Activated T-helper 2 cell treated with anti-CD3 and anti-CD28 coated beads, Interferon-gamma antibody, Interleukin-2, Interleukin-4, amounts not matched to agents 10 μg/mL and 5 μg/mL and 100 μg/mL, durations not matched to agents 14 hours and 24 hours and 36 hours (primary cell): ENCODE data around the gene JMJD1C. TPM values are rescaled to one million over a fixed set of nuclear protein-coding genes. Genes with fewer than 3 reads are reported as not detected.

ENCODE experiments used
- DNase-seq: peaks from one replicate; pipeline ENCODE4 v3.0.0; 2021; ENCODE audit warnings: low spot score
- H3K27ac Mint-ChIP-seq: one replicate; pipeline ENCODE4 v1.8.0; 2021; ENCODE audit warnings: mixed read lengths
- H3K27me3 Mint-ChIP-seq: one replicate; pipeline ENCODE4 v1.8.0; 2021; ENCODE audit warnings: low read depth, mixed read lengths
- H3K36me3 Mint-ChIP-seq: one replicate; pipeline ENCODE4 v1.8.0; 2021; ENCODE audit warnings: low read depth, mixed read lengths
- H3K4me1 Mint-ChIP-seq: one replicate; pipeline ENCODE4 v1.8.0; 2021; ENCODE audit warnings: low read depth, mixed read lengths
- H3K4me3 Mint-ChIP-seq: one replicate; pipeline ENCODE4 v1.8.0; 2021; ENCODE audit warnings: low read depth, mild to moderate bottlenecking, moderate library complexity, mixed read lengths
- H3K9me3 Mint-ChIP-seq: one replicate; pipeline ENCODE4 v1.8.0; 2021; ENCODE audit warnings: mixed read lengths
- intact Hi-C: fragments of 100-400 bp; cut with micrococcal nuclease; formaldehyde crosslinking; loops from one replicate; pipeline ENCODE4 v1.15.1; 2023
- total RNA-seq: library from RNA; stranded (reverse); gene quantifications from 2 replicates; pipeline ENCODE4 v1.2.3, GENCODE V29; 2022

Gene JMJD1C
- total RNA-seq, 1 donor from 2014 or later, result 35.2 TPM

GRCh38 chr10:63468947-63469346 lies 3.2 kb upstream of the JMJD1C start:
- intact Hi-C loops, result loop anchor here (5.0 to 10.0 kb wide), 2 partner anchors 242 to 256 kb away; no protein-coding TSS in a partner anchor
- Mint-ChIP-seq H3K27ac (no peak overlapping the region), H3K4me3 (no peak overlapping the region), H3K4me1 (peaks cover 14% of the 10 kb centered on the region), H3K9me3 (no peaks in the 10 kb centered on the region), H3K27me3 (peaks cover 23% of the 10 kb centered on the region), H3K36me3 (no peaks in the 10 kb centered on the region)
- no peak for DNase-seq

- DNase-seq, result no peak
- H3K27me3 Mint-ChIP-seq, result peaks cover 27% of the 10 kb centered on the region
- peaks cover 14% of the 10 kb centered on the region for H3K4me1 Mint-ChIP-seq
- no peaks in the 10 kb centered on the region for H3K36me3 Mint-ChIP-seq
- H3K9me3 Mint-ChIP-seq, result no peaks in the 10 kb centered on the region
- H3K4me3 Mint-ChIP-seq, result no peak overlapping the region
- H3K27ac Mint-ChIP-seq, result no peak overlapping the region
- intact Hi-C loops, result loop anchor here (5.0 to 10.0 kb wide), 2 partner anchors 241 to 257 kb away; no protein-coding TSS in a partner anchor
Observed at GRCh38 chr10:63467841-63468240, 2.1 kb upstream of the JMJD1C start.

GRCh38 chr10:63466144-63466935 lies 563 bp upstream of the JMJD1C start:
- Mint-ChIP-seq H3K27ac (peak overlapping the region; percentile 58), H3K27me3 (peaks cover 32% of the 10 kb centered on the region), H3K9me3 (no peaks in the 10 kb centered on the region), H3K4me3 (peak overlapping the region; percentile 91), H3K36me3 (no peaks in the 10 kb centered on the region), H3K4me1 (peaks cover 14% of the 10 kb centered on the region)
- intact Hi-C loops, result loop anchor here (5.0 to 10.0 kb wide), 2 partner anchors 239 to 258 kb away; no protein-coding TSS in a partner anchor
- no peak for DNase-seq

- no peak for DNase-seq
- Mint-ChIP-seq H3K4me3 (peak overlapping the region; percentile 91), H3K27ac (no peak overlapping the region)
Observed at GRCh38 chr10:63464402-63465292, 1.1 kb downstream of the JMJD1C start.

GRCh38 chr10:63462442-63462841 lies 3.3 kb downstream of the JMJD1C start:
- H3K36me3 Mint-ChIP-seq, result no peaks in the 10 kb centered on the region
- no peaks in the 10 kb centered on the region for H3K9me3 Mint-ChIP-seq
- H3K27ac Mint-ChIP-seq, result no peak overlapping the region
- DNase-seq, result no peak
- no peak overlapping the region for H3K4me3 Mint-ChIP-seq
- intact Hi-C loops, result loop anchor here (10.0 kb wide), 1 partner anchor 262 kb away; no protein-coding TSS in a partner anchor
- H3K27me3 Mint-ChIP-seq, result peaks cover 24% of the 10 kb centered on the region
- peaks cover 10% of the 10 kb centered on the region for H3K4me1 Mint-ChIP-seq

More at GRCh38 chr10:63464402-63465292, 1.1 kb downstream of the JMJD1C start:
- intact Hi-C loops, result loop anchor here (1.0 to 10.0 kb wide), 5 partner anchors 58 to 260 kb away; no protein-coding TSS in a partner anchor
- Mint-ChIP-seq H3K9me3 (no peaks in the 10 kb centered on the region), H3K27me3 (peaks cover 32% of the 10 kb centered on the region), H3K4me1 (peaks cover 10% of the 10 kb centered on the region), H3K36me3 (no peaks in the 10 kb centered on the region)

- Mint-ChIP-seq H3K4me1 (peaks cover 1% of the 10 kb centered on the region), H3K4me3 (no peak overlapping the region), H3K36me3 (no peaks in the 10 kb centered on the region), H3K27me3 (peaks cover 5% of the 10 kb centered on the region), H3K27ac (no peak overlapping the region), H3K9me3 (no peaks in the 10 kb centered on the region)
- intact Hi-C loops, result no loop called here
- no peak for DNase-seq
Observed at GRCh38 chr10:63458177-63458576, 7.6 kb downstream of the JMJD1C start.

- peaks cover 1% of the 10 kb centered on the region for H3K4me1 Mint-ChIP-seq
- peaks cover 5% of the 10 kb centered on the region for H3K27me3 Mint-ChIP-seq
- intact Hi-C loops, result no loop called here
- no peak overlapping the region for H3K27ac Mint-ChIP-seq
- H3K36me3 Mint-ChIP-seq, result peaks cover under 1% of the 10 kb centered on the region
- no peak for DNase-seq
- no peaks in the 10 kb centered on the region for H3K9me3 Mint-ChIP-seq
- H3K4me3 Mint-ChIP-seq, result no peak overlapping the region
Observed at GRCh38 chr10:63457594-63457993, 8.2 kb downstream of the JMJD1C start.

- intact Hi-C loops, result no loop called here
- H3K27ac Mint-ChIP-seq, result no peak overlapping the region
- no peak for DNase-seq
- H3K36me3 Mint-ChIP-seq, result peaks cover 7% of the 10 kb centered on the region
- H3K27me3 Mint-ChIP-seq, result peaks cover under 1% of the 10 kb centered on the region
- H3K4me3 Mint-ChIP-seq, result no peak overlapping the region
- H3K9me3 Mint-ChIP-seq, result no peaks in the 10 kb centered on the region
- H3K4me1 Mint-ChIP-seq, result peaks cover 3% of the 10 kb centered on the region
Observed at GRCh38 chr10:63456437-63457210, 9.2 kb downstream of the JMJD1C start.

- intact Hi-C loops, result no loop called here
- Mint-ChIP-seq H3K4me3 (no peak overlapping the region), H3K36me3 (peaks cover 7% of the 10 kb centered on the region), H3K9me3 (no peaks in the 10 kb centered on the region), H3K4me1 (peaks cover 5% of the 10 kb centered on the region), H3K27ac (no peak overlapping the region), H3K27me3 (no peaks in the 10 kb centered on the region)
- no peak for DNase-seq
Observed at GRCh38 chr10:63455507-63455906, 10.3 kb downstream of the JMJD1C start.

- intact Hi-C loops, result no loop called here
- no peaks in the 10 kb centered on the region for H3K27me3 Mint-ChIP-seq
Observed at GRCh38 chr10:63454631-63455030, 11.1 kb downstream of the JMJD1C start.

GRCh38 chr10:63452524-63452923 lies 13.3 kb downstream of the JMJD1C start:
- Mint-ChIP-seq H3K36me3 (peaks cover 7% of the 10 kb centered on the region), H3K27me3 (no peaks in the 10 kb centered on the region), H3K4me3 (no peak overlapping the region), H3K27ac (no peak overlapping the region), H3K9me3 (no peaks in the 10 kb centered on the region), H3K4me1 (peaks cover 5% of the 10 kb centered on the region)
- intact Hi-C loops, result no loop called here
- no peak for DNase-seq

More at GRCh38 chr10:63454631-63455030, 11.1 kb downstream of the JMJD1C start:
- no peak overlapping the region for H3K4me3 Mint-ChIP-seq
- no peak for DNase-seq
- peaks cover 7% of the 10 kb centered on the region for H3K36me3 Mint-ChIP-seq
- no peak overlapping the region for H3K27ac Mint-ChIP-seq
- H3K4me1 Mint-ChIP-seq, result peaks cover 5% of the 10 kb centered on the region
- no peaks in the 10 kb centered on the region for H3K9me3 Mint-ChIP-seq
